HepG2 (cell line): ENCODE measurements around the gene ZNF584. TPM values are rescaled to one million over a fixed set of nuclear protein-coding genes. Genes with fewer than 3 reads are reported as not detected.

ENCODE experiments used
- ARID2 ChIP-seq: sonication (generic); formaldehyde crosslinking; IDR thresholded peaks from 2 replicates; pipeline ENCODE4 v1.8.1; 2022; ENCODE audit warnings: mild to moderate bottlenecking, missing genetic modification reagents, borderline replicate concordance
- BORCS8-MEF2B ChIP-seq: sonication (generic); formaldehyde crosslinking; IDR thresholded peaks from 2 replicates; pipeline ENCODE4 v1.8.0; 2022; ENCODE audit warnings: mild to moderate bottlenecking, missing genetic modification reagents
- CEBPG ChIP-seq: IDR thresholded peaks from 2 replicates; pipeline ENCODE4 v1.6.1; 2016
- JDP2 ChIP-seq: sonication (generic); formaldehyde crosslinking; IDR thresholded peaks from 2 replicates; pipeline ENCODE4 v1.8.1; 2022; ENCODE audit warnings: missing genetic modification reagents, borderline replicate concordance
- MLLT10 ChIP-seq: sonication (generic); formaldehyde crosslinking; IDR thresholded peaks from 2 replicates; pipeline ENCODE4 v1.4.0; 2020; ENCODE audit warnings: missing genetic modification reagents
- NFRKB ChIP-seq: fragments of 450-650 bp; IDR thresholded peaks from 2 replicates; pipeline ENCODE4 v1.6.1; 2017
- NFYB ChIP-seq: sonication (generic); formaldehyde crosslinking; IDR thresholded peaks from 2 replicates; pipeline ENCODE4 v1.4.0; 2020; ENCODE audit warnings: missing genetic modification reagents
- RARG ChIP-seq: sonication (generic); formaldehyde crosslinking; IDR thresholded peaks from 2 replicates; pipeline ENCODE4 v1.4.0; 2020; ENCODE audit warnings: low read depth, mild to moderate bottlenecking, missing genetic modification reagents
- SP140L ChIP-seq: sonication (generic); formaldehyde crosslinking; IDR thresholded peaks from 2 replicates; pipeline ENCODE4 v1.4.0; 2020; ENCODE audit warnings: missing genetic modification reagents, borderline replicate concordance
- ZFP36 ChIP-seq: fragments of 150-350 bp; IDR thresholded peaks from 2 replicates; pipeline ENCODE4 v1.6.1; 2018; ENCODE audit warnings: borderline replicate concordance, low read length, low read depth; ENCODE audit not compliant: partially characterized antibody
- ZNF460 ChIP-seq: sonication (generic); formaldehyde crosslinking; IDR thresholded peaks from 2 replicates; pipeline ENCODE4 v1.5.1; 2020; ENCODE audit warnings: missing genetic modification reagents, mild to moderate bottlenecking, borderline replicate concordance
- ZNF468 ChIP-seq: sonication (generic); formaldehyde crosslinking; IDR thresholded peaks from 2 replicates; pipeline ENCODE4 v1.8.0; 2022; ENCODE audit warnings: mild to moderate bottlenecking, moderate library complexity, missing genetic modification reagents
- ZNF552 ChIP-seq: sonication (generic); formaldehyde crosslinking; IDR thresholded peaks from 2 replicates; pipeline ENCODE4 v1.9.0; 2022; ENCODE audit warnings: missing genetic modification reagents, mild to moderate bottlenecking, borderline replicate concordance
- ZNF605 ChIP-seq: sonication (generic); formaldehyde crosslinking; IDR thresholded peaks from 2 replicates; pipeline ENCODE4 v1.8.0; 2022; ENCODE audit warnings: mild to moderate bottlenecking, missing genetic modification reagents
- ZNF619 ChIP-seq: sonication (generic); formaldehyde crosslinking; IDR thresholded peaks from 2 replicates; pipeline ENCODE4 v1.4.0; 2020; ENCODE audit warnings: mild to moderate bottlenecking, missing genetic modification reagents
- ZNF652 ChIP-seq: IDR thresholded peaks from 2 replicates; pipeline ENCODE4 v1.6.1; 2016; ENCODE audit warnings: low read depth, borderline replicate concordance
- ZNF660 ChIP-seq: sonication (generic); formaldehyde crosslinking; IDR thresholded peaks from 2 replicates; pipeline ENCODE4 v1.5.1; 2020; ENCODE audit warnings: mild to moderate bottlenecking, low read depth, missing genetic modification reagents, borderline replicate concordance
- ZSCAN21 ChIP-seq: sonication (generic); formaldehyde crosslinking; IDR thresholded peaks from 2 replicates; pipeline ENCODE4 v1.8.0; 2022; ENCODE audit warnings: mild to moderate bottlenecking, missing genetic modification reagents, moderate library complexity, borderline replicate concordance
- ZSCAN25 ChIP-seq: sonication (generic); formaldehyde crosslinking; IDR thresholded peaks from 2 replicates; pipeline ENCODE4 v1.8.0; 2022; ENCODE audit warnings: mild to moderate bottlenecking, missing genetic modification reagents
- polyA plus RNA-seq, 8 experiments: library from polyadenylated mRNA; depleted of rRNA in 3 of 8; stranded (reverse) in 7 of 8; unstranded in 1 of 8; fragments of >200 nt; fragmentation: Illumina TruSeq in 4 of 8; extraction: Trizol in 4 of 8; gene quantifications; 2 replicates each; pipeline versions ENCODE4 v1.2.1 to v1.2.3, GENCODE V29; 2011 to 2016; ENCODE audit warnings: low read depth in 4 of 8, missing spikeins in 1 of 8, mixed read lengths in 1 of 8; ENCODE audit not compliant: insufficient read depth in 1 of 8
- total RNA-seq, 5 experiments: library from RNA; depleted of rRNA; stranded (reverse); fragments of >200 nt; fragmentation: Illumina TruSeq; extraction: Trizol; gene quantifications; 2 replicates each; pipeline ENCODE4 v1.2.3, GENCODE V29; 2016; ENCODE audit warnings: low read depth in 1 of 5
- TF ChIP-seq, protein P1 (sequence below): IDR thresholded peaks from 2 replicates; pipeline ENCODE4 v1.6.1; 2016; ENCODE audit warnings: low read depth, control low read depth
- TF ChIP-seq, protein P2 (sequence below): sonication (generic); formaldehyde crosslinking; IDR thresholded peaks from 2 replicates; pipeline ENCODE4 v1.4.0; 2020; ENCODE audit warnings: missing genetic modification reagents, low read depth, mild to moderate bottlenecking, borderline replicate concordance
- TF ChIP-seq, protein P3 (sequence below): sonication (generic); formaldehyde crosslinking; IDR thresholded peaks from 2 replicates; pipeline ENCODE4 v1.4.0; 2020; ENCODE audit warnings: mild to moderate bottlenecking, missing genetic modification reagents
- TF ChIP-seq, protein P4 (sequence below): sonication (generic); formaldehyde crosslinking; IDR thresholded peaks from 2 replicates; pipeline ENCODE4 v1.8.1; 2023; ENCODE audit warnings: mild to moderate bottlenecking, missing genetic modification reagents
- TF ChIP-seq, protein P5 (sequence below): sonication (generic); formaldehyde crosslinking; IDR thresholded peaks from 2 replicates; pipeline ENCODE4 v1.4.0; 2020; ENCODE audit warnings: missing genetic modification reagents

Gene ZNF584
- total and polyA plus RNA-seq, 2 of the 13 experiments (the other 11 are each of a cell fraction or from before 2014, with no cell fraction given), result 2.4 to 7.0 TPM

DNA sequence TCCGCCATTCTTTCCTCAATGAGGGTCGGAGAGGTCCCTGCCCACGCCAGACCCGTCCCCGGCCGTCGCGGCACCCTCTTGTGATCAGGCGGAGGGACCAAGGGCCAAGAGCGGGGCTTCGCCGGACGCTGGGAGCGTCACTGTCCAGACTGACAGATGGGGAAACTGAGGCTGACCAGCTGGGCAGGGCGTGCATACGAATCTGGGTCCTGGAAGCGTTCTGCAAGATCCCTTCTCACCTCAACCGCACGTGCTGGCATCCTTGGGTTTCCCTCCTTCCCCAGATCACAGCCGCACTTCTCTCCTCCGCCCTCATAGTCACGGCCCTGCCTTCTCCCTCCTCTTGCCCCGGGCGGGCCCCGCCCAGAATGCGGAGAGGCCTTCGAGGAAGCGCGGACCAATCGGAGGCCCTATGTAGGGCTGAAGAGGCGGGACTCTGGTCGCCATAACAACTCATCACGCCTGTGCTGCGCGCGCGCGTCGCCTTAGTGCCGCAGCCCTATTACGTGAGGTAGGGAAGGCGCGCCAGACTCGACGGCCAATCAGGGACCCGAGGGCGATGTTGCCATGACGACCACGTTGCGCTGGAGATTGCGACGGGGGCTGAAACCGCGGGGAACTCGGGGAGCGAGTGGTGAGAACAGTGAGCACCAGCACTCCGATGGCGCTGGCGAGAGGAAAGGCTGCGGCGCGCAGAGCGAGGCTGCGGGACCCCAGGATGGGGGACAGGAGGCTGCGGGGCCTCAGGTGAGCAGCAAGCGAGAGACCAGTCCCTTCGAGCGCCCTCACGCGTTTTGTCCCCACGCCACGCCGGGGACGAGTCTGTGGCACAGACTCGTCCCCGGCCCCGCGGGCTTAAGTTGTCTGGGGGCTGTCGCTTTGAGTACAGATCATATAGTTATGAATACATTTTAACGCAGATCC lies 7.3 kb upstream of the ZNF584 start (continued):
- TF ChIP-seq BORCS8-MEF2B (CRISPR knock-in tag), result peak; percentile 51; the same call in 1 of the 2 replicates
- TF ChIP-seq ZNF468 (CRISPR knock-in tag), result no peak
- TF ChIP-seq NFRKB, result no peak
- no peak for TF ChIP-seq JDP2 (CRISPR knock-in tag)
- TF ChIP-seq ZNF552 (CRISPR knock-in tag), result no peak
- no peak for TF ChIP-seq ZNF660 (CRISPR knock-in tag)
- no peak for TF ChIP-seq ZNF460 (CRISPR knock-in tag)
- no peak for TF ChIP-seq MLLT10 (CRISPR knock-in tag)
- TF ChIP-seq ZSCAN25, result peak; percentile 57; the same call in 1 of the 2 replicates
- TF ChIP-seq ZFP36, result no peak
- TF ChIP-seq NFYB (CRISPR knock-in tag), result peak; percentile 96
- TF ChIP-seq, protein P1, sequence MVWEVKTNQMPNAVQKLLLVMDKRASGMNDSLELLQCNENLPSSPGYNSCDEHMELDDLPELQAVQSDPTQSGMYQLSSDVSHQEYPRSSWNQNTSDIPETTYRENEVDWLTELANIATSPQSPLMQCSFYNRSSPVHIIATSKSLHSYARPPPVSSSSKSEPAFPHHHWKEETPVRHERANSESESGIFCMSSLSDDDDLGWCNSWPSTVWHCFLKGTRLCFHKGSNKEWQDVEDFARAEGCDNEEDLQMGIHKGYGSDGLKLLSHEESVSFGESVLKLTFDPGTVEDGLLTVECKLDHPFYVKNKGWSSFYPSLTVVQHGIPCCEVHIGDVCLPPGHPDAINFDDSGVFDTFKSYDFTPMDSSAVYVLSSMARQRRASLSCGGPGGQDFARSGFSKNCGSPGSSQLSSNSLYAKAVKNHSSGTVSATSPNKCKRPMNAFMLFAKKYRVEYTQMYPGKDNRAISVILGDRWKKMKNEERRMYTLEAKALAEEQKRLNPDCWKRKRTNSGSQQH (CRISPR knock-in tag), result 0 out of 2 replicates have a peak, but pooled peaks have one; percentile 25
- TF ChIP-seq, protein P2, sequence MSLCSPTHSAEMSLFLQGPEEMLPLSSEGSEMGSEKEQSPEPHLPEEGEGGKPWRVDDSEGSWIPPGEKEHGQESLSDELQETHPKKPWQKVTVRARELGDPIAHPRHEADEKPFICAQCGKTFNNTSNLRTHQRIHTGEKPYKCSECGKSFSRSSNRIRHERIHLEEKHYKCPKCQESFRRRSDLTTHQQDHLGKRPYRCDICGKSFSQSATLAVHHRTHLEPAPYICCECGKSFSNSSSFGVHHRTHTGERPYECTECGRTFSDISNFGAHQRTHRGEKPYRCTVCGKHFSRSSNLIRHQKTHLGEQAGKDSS (CRISPR knock-in tag), result no peak
- TF ChIP-seq ZNF619 (CRISPR knock-in tag), result 0 out of 2 replicates have a peak, but pooled peaks have one; percentile 42
- TF ChIP-seq ZSCAN21 (CRISPR knock-in tag), result no peak; the same call in none of the 2 replicates
- TF ChIP-seq ARID2, result peak; percentile 85
- TF ChIP-seq, protein P3, sequence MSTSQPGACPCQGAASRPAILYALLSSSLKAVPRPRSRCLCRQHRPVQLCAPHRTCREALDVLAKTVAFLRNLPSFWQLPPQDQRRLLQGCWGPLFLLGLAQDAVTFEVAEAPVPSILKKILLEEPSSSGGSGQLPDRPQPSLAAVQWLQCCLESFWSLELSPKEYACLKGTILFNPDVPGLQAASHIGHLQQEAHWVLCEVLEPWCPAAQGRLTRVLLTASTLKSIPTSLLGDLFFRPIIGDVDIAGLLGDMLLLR (CRISPR knock-in tag), result no peak
- TF ChIP-seq RARG (CRISPR knock-in tag), result no peak
- peak; percentile 71 for TF ChIP-seq CEBPG (CRISPR knock-in tag)
- no peak for TF ChIP-seq SP140L
- peak; percentile 72; the same call in 1 of the 2 replicates for TF ChIP-seq ZNF605 (CRISPR knock-in tag)
- TF ChIP-seq, protein P4, sequence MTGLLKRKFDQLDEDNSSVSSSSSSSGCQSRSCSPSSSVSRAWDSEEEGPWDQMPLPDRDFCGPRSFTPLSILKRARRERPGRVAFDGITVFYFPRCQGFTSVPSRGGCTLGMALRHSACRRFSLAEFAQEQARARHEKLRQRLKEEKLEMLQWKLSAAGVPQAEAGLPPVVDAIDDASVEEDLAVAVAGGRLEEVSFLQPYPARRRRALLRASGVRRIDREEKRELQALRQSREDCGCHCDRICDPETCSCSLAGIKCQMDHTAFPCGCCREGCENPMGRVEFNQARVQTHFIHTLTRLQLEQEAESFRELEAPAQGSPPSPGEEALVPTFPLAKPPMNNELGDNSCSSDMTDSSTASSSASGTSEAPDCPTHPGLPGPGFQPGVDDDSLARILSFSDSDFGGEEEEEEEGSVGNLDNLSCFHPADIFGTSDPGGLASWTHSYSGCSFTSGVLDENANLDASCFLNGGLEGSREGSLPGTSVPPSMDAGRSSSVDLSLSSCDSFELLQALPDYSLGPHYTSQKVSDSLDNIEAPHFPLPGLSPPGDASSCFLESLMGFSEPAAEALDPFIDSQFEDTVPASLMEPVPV (CRISPR knock-in tag), result peak; percentile 69
- TF ChIP-seq, protein P5, sequence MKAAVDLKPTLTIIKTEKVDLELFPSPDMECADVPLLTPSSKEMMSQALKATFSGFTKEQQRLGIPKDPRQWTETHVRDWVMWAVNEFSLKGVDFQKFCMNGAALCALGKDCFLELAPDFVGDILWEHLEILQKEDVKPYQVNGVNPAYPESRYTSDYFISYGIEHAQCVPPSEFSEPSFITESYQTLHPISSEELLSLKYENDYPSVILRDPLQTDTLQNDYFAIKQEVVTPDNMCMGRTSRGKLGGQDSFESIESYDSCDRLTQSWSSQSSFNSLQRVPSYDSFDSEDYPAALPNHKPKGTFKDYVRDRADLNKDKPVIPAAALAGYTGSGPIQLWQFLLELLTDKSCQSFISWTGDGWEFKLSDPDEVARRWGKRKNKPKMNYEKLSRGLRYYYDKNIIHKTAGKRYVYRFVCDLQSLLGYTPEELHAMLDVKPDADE, result no peak
- TF ChIP-seq ZNF652, result no peak
